Activated T-cell treated with anti-CD3 and anti-CD28 coated beads, Interleukin-2, amount 50 U/mL, for 1 hour (primary cell): ENCODE results near the gene SAMD4B.
"Not testable (repeated sequence)": the region's sequence is repeated elsewhere in the genome, so short reads cannot be mapped to it uniquely, and the experiment has no call there.

Source experiments
- DNase-seq: peaks from one replicate; pipeline ENCODE4 v3.0.0-alpha.2; 2020

The SAMD4B gene

GRCh38 chr19:39336483-39336882 lies 5.7 kb upstream of the SAMD4B start:
- DNase-seq, result no peak

- DNase-seq, result no peak
Measured at GRCh38 chr19:39339674-39340073, 2.5 kb upstream of the SAMD4B start.

- DNase-seq, result not testable (repeated sequence)
Measured at GRCh38 chr19:39340156-39340555, 2.1 kb upstream of the SAMD4B start.

GRCh38 chr19:39341129-39341718 lies 997 bp upstream of the SAMD4B start:
- DNase-seq, result no peak

- DNase-seq, result peak; percentile 36
Measured at GRCh38 chr19:39342647-39343305, 555 bp downstream of the SAMD4B start.

GRCh38 chr19:39345956-39346355 lies 3.7 kb downstream of the SAMD4B start:
- DNase-seq, result no peak

- DNase-seq, result no peak
Measured at GRCh38 chr19:39347332-39348164, 5.3 kb downstream of the SAMD4B start.

- DNase-seq, result no peak
Measured at GRCh38 chr19:39349326-39349725, 7.1 kb downstream of the SAMD4B start.

GRCh38 chr19:39350156-39350555 lies 7.9 kb downstream of the SAMD4B start:
- no peak for DNase-seq

- no peak for DNase-seq
Measured at GRCh38 chr19:39351537-39352064, 9.4 kb downstream of the SAMD4B start.

- DNase-seq, result no peak
Measured at GRCh38 chr19:39352381-39353255, 10.4 kb downstream of the SAMD4B start.

GRCh38 chr19:39355253-39355652 lies 13.0 kb downstream of the SAMD4B start:
- DNase-seq, result no peak

GRCh38 chr19:39356073-39356472 lies 13.9 kb downstream of the SAMD4B start:
- no peak for DNase-seq

- DNase-seq, result no peak
Measured at GRCh38 chr19:39356647-39357046, 14.4 kb downstream of the SAMD4B start.

GRCh38 chr19:39359026-39359425 lies 16.8 kb downstream of the SAMD4B start:
- no peak for DNase-seq

- DNase-seq, result no peak
Measured at GRCh38 chr19:39360599-39360998, 18.4 kb downstream of the SAMD4B start.

- DNase-seq, result no peak
Measured at GRCh38 chr19:39362682-39363657, 20.7 kb downstream of the SAMD4B start.

GRCh38 chr19:39363901-39364457 lies 21.8 kb downstream of the SAMD4B start:
- DNase-seq, result no peak

- DNase-seq, result no peak
Measured at GRCh38 chr19:39365531-39365930, 23.3 kb downstream of the SAMD4B start.

GRCh38 chr19:39369200-39369599 lies 27.0 kb downstream of the SAMD4B start:
- DNase-seq, result no peak

GRCh38 chr19:39370735-39371134 lies 28.5 kb downstream of the SAMD4B start:
- DNase-seq, result no peak
